Panc1 (cell line): ENCODE measurements around the gene NECTIN4. TPM values are rescaled to one million over a fixed set of nuclear protein-coding genes. Genes with fewer than 3 reads are reported as not detected.

Source experiments
- ATAC-seq: fragments of 200-7000 bp; cut with Tn5 transposase; 2 replicates; pipeline ENCODE4 v1.9.1; 2020; ENCODE audit warnings: mild to moderate bottlenecking, moderate library complexity
- BruUV-seq: library from RNA; stranded (reverse); fragments of 400-500 nt; replicated peaks from 2 replicates; lab custom pipeline; 2021; lab: Mats Ljungman, UMichigan
- CTCF ChIA-PET: fragments of 300-600 bp; sonication (Branson Sonifier 250); formaldehyde crosslinking; loops from one replicate; lab custom pipeline; 2022; ENCODE audit warnings: antibody characterized with exemption; lab: Charles Lee
- POLR2A ChIA-PET: fragments of 300-600 bp; sonication (Branson Sonifier 250); formaldehyde crosslinking; loops from one replicate; lab custom pipeline; 2022; ENCODE audit warnings: antibody characterized with exemption; lab: Charles Lee
- DNase-seq: peaks from one replicate; pipeline ENCODE4 v3.0.0-alpha.2; 2010; ENCODE audit warnings: low read depth, low spot score
- H3K27ac ChIP-seq: 2 replicates; pipeline ENCODE4 v1.5.1; 2011; ENCODE audit warnings: mild to moderate bottlenecking, low read length, inconsistent platforms
- H3K27me3 ChIP-seq: fragments of 200-500 bp; sonication (Bioruptor generic); 2 replicates; pipeline ENCODE4 v1.6.0; 2014; ENCODE audit warnings: low read length, inconsistent platforms; ENCODE audit not compliant: control insufficient read depth, insufficient read depth
- H3K36me3 ChIP-seq: fragments of 200-500 bp; sonication (Bioruptor generic); 2 replicates; pipeline ENCODE4 v1.5.1; 2014; ENCODE audit warnings: inconsistent platforms, mild to moderate bottlenecking, low read length, moderate library complexity; ENCODE audit not compliant: control insufficient read depth, insufficient read depth
- H3K4me1 ChIP-seq: 2 replicates; pipeline ENCODE4 v1.5.1; 2011; ENCODE audit warnings: inconsistent platforms, mild to moderate bottlenecking, low read length, moderate library complexity; ENCODE audit not compliant: control insufficient read depth, insufficient read depth
- H3K4me3 ChIP-seq, 2 experiments: 2 replicates each; pipeline ENCODE4 v1.5.1; 2011 to 2012; ENCODE audit warnings: low read depth in 2 of 2, low read length in 2 of 2, mild to moderate bottlenecking in 2 of 2, inconsistent platforms in 1 of 2, moderate library complexity in 1 of 2
- H3K9me3 ChIP-seq: fragments of 200-500 bp; sonication (Bioruptor generic); 2 replicates; pipeline ENCODE4 v1.5.1; 2014; ENCODE audit warnings: low read depth, mild to moderate bottlenecking, inconsistent platforms, low read length, moderate library complexity; ENCODE audit not compliant: control insufficient read depth, insufficient read depth
- CTCF ChIP-seq: fragments of 450-650 bp; IDR thresholded peaks from 2 replicates; pipeline ENCODE4 v1.5.1; 2017; ENCODE audit warnings: mild to moderate bottlenecking
- POLR2AphosphoS5 ChIP-seq: IDR thresholded peaks from 2 replicates; pipeline ENCODE4 v1.6.1; 2012; ENCODE audit warnings: mild to moderate bottlenecking, low read depth, low read length, moderate library complexity
- REST ChIP-seq, 2 experiments: IDR thresholded peaks; 2 replicates each; pipeline ENCODE4 v1.6.1; 2011 to 2012; ENCODE audit warnings: low read depth in 2 of 2, control low read depth in 1 of 2, low read length in 1 of 2, mild to moderate bottlenecking in 1 of 2, moderate library complexity in 1 of 2; ENCODE audit not compliant: insufficient read depth in 1 of 2
- SIN3A ChIP-seq: IDR thresholded peaks from 2 replicates; pipeline ENCODE4 v1.6.1; 2012; ENCODE audit warnings: low read depth, mild to moderate bottlenecking, low read length, moderate library complexity, borderline replicate concordance; ENCODE audit not compliant: insufficient read depth
- TCF7L2 ChIP-seq: IDR thresholded peaks from 2 replicates; pipeline ENCODE4 v1.6.1; 2011; ENCODE audit warnings: mild to moderate bottlenecking, low read depth, low read length, inconsistent platforms
- in situ Hi-C: cut with HindIII; loops from 2 replicates; pipeline ENCODE4 v1.10.0; 2016; ENCODE audit warnings: low sequenced_read_pairs, low pct_unique_long_range_greater_than_20kb
- intact Hi-C: fragments of 100-400 bp; cut with micrococcal nuclease; formaldehyde crosslinking; loops from one replicate; pipeline ENCODE4 v1.10.0; 2022; ENCODE audit not compliant: unreplicated experiment
- total RNA-seq: library from RNA; stranded (reverse); gene quantifications from one replicate; pipeline ENCODE4 v1.2.1, GENCODE V29; 2021; ENCODE audit not compliant: unreplicated experiment

The NECTIN4 gene
- total RNA-seq, 1 experiment from 2014 or later: not detected

- intact Hi-C loops: no loop called here
- DNase-seq: peak; percentile 91
- no peaks in the 10 kb centered on the region for H3K27me3 ChIP-seq
- H3K4me3 ChIP-seq: peak within 1 kb of the TSS; percentile 69 to 93
- H3K27ac ChIP-seq: peak within 1 kb of the TSS; percentile 99
- BruUV-seq: TSS peak; percentile 98
- POLR2A ChIA-PET: interaction anchor here (0.7 to 0.9 kb wide), 2 partner anchors 39 to 50 kb away, joined by 3 read pairs; no protein-coding TSS in a partner anchor
- peak; percentile 97 for ATAC-seq
- CTCF ChIA-PET: interaction anchor here (1.4 kb wide), 1 partner anchor 52 kb away, joined by 3 read pairs; no protein-coding TSS in a partner anchor
- in situ Hi-C loops: no loop called here
- peaks cover 17% of the 10 kb centered on the region; the same call in 1 of the 2 replicates for H3K9me3 ChIP-seq
- peaks cover 13% of the 10 kb centered on the region for H3K4me1 ChIP-seq
- TF ChIP-seq CTCF (no peak), TCF7L2 (peak; percentile 92), REST (IDR thresholded peaks at IDR 0.05; ENCODE audit: insufficient read depth in 1 of 2, low read depth in 2 of 2, low read length in 1 of 2) (no peak), SIN3A (0 out of 2 replicates have a peak, but pooled peaks have one; percentile 42), POLR2AphosphoS5 (no peak; the same call in none of the 2 replicates)
- peaks cover 3% of the 10 kb centered on the region for H3K36me3 ChIP-seq
Observed at GRCh38 chr1:161045736-161046604, 43.4 kb downstream of the NECTIN4 start, which contains the start of gene USF1. TSS of gene USF1 (minus strand) at chr1:161045977. CDS start at chr1:161043275, 2,702 bp downstream.

- ATAC-seq: peak; percentile 69
- intact Hi-C loops: loop anchor here (5.0 kb wide), 1 partner anchor 52 kb away; the partner anchor contains the start of gene KLHDC9
- Histone ChIP-seq H3K36me3 (peaks cover 5% of the 10 kb centered on the region), H3K27ac (peak overlapping the region; percentile 99), H3K4me3 (peak overlapping the region; percentile 69 to 93), H3K4me1 (peaks cover 13% of the 10 kb centered on the region), H3K27me3 (no peaks in the 10 kb centered on the region), H3K9me3 (peaks cover 17% of the 10 kb centered on the region; the same call in 1 of the 2 replicates)
- ChIA-PET CTCF (interaction anchor here (0.5 to 1.4 kb wide), 3 partner anchors 53 to 175 kb away, joined by 3 to 6 read pairs (median 6); no protein-coding TSS in a partner anchor), POLR2A (interaction anchor here (0.7 to 0.9 kb wide), 2 partner anchors 40 to 51 kb away, joined by 3 read pairs; no protein-coding TSS in a partner anchor)
- no peak for TF ChIP-seq POLR2AphosphoS5
- TF ChIP-seq TCF7L2: no peak
- in situ Hi-C loops: no loop called here
- no peak for DNase-seq
- TSS peak; percentile 89 for BruUV-seq
Observed at GRCh38 chr1:161044908-161045735, 44.2 kb downstream of the NECTIN4 start.
